Inflammatory macrophage treated with lipopolysaccharide for 1 hour (primary cell): ENCODE data around the gene ADAMTS7.
"Not testable (repeated sequence)": the region's sequence is repeated elsewhere in the genome, so short reads cannot be mapped to it uniquely, and the experiment has no call there.

Experiments
- DNase-seq, 2 donors: peaks; one replicate each; pipeline ENCODE4 v3.0.0-alpha.2; 2020 to 2022

The ADAMTS7 gene

DNA sequence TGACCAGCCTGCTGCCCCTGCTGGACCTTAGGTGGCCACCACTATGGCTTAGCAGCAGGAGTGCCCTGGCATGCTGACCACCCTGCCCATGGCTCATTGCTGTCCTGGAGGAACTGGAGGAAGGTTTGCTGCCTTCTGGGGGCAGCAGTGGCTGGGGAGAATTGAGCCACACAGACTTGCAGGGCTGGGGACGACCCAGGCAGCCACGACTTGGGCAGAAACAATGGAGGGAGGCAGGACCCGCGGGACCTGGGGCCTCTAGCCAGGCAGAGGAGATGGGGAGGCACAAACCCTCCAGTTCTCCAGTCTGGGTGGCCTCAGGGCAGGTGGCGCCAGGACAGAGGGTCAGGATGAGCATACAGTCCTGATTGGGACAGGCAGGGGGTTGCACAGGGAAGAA lies 32.8 kb downstream of the ADAMTS7 start:
- no peak for DNase-seq

DNA sequence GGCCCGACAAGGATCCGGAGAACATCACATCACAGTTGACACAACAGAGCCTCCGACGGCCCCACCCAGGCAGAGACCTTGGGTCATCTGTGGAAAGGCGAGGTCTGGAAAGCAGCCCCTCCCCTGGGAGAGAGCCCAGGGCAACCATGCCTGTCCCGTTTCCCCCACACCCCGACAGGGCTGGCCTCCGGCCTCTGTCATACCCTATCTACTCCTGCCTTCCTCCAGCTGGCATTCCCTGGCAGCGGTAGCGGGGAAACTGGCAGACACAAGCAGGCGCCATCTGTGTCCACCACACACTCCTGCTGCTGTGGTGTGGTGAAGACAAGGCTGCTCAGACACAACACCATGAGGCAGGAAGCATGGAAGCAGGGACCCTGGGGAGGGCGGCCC lies 33.3 kb downstream of the ADAMTS7 start:
- DNase-seq: not testable (repeated sequence)

DNA sequence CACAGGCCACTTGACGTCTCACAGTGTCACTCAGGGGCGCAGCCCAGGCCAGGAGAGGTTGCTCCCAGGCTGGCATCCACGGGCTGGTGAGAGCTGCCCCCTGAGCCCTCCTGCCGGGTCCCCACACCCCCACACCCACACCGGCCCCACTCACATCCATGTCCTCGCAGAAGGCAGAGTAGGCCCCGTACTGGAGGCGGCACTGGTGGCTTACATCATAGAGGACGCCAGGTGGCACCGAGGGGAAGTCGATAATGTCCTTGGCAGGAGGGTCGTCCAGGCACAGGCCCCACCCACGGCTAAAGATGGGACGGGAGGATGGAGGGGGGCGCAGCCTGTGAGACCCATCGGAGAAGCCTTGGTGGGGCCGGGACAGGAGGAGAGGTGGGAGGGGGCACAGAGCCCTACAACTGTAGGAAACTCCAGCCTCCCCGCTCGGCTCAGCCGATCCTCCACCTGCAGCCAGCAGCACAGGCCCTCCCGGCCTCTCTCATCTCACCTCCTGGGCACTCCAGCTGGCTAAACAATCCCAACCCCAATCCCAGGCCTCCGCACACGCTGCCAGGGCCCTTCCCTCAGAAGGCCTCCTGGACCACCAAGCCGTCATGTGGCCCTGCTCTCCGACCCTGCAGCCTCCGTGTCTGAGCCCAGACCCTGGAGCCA lies 33.8 kb downstream of the ADAMTS7 start:
- not testable (repeated sequence) for DNase-seq

DNA sequence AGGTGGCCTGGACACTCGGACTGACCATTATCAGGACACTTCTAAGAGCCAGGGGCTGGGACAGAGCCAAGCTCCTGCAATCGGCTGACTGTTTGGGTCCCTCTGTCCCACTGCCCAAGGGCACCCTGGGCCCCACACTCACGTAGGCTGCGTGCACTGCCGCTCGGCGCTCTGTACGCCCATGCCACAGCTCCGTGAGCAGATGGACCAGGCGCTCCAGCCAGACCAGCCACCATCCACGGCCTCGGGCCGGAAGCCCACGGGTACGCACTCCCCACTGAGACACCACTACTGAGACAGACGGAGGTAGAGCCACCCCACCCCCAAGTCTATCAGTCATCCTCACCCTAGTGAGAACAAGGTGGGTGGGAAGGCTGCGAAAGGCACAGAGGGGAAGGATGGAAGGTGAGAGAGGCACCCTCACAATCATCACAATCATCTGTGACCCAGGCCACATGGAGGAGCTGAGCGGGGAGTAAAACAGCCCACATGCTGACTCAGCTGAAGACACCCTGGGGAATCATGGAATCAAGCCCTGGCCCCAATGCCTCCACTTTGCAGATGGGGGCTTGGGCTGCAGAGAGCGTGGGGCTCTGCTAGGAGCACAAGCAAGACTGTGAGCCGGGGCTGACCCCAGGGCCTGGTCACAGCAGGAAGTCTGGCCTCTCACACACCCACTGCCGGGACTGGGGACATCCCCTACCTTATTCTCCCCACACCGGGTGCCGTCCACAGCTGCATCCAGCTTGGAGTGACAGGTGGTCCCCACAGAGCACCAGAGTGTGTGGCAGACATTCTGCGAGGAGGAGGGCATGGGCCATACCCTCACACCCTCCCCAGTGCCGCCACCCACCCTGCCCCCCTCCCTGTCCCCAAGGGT lies 35.0 kb downstream of the ADAMTS7 start:
- DNase-seq: not testable (repeated sequence)

DNA sequence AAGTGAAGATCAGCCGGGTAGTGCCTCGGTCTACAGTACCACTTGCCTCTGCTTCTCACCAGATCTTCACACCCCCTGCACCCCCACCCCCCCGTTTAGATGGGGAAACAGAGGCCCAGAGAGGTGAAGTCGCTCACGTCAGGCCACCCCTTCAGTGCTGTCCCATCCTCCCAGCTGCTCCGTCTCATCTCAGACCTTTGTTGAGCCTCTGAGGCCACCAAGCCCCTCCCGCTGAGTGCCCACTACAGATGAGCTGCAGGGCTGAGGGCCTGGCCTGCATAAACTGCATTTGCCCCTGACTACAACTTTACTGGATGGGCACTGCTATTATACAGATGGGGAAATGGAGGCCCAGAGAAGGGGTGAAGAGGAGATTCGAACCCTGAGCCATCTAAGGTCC lies 35.8 kb downstream of the ADAMTS7 start:
- no peak for DNase-seq

DNA sequence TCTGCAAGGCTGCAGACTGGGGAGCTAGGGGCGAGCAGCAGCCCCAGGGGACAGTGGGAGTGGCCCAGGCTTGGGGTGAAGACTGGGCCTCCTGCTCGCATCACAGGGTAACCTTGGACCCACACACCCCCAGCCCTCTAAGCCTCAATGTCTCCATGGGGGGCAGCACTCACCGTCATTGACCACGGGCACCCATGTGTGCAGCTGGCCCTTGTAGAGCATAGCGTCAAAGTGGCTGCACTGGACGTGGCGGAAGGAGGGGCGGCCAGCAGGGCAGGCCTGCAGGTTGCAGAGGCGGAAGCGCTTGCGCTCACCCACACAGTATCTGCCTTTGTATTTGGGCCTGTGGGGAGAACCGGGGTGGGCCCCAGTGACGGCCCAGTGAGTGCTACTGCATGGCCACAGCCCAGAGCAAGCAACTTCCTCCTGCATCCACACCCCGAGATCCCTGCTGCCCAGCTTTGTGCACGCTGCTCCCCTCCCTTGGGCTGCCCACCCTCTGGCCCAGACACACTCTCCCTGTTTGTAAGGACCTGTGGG lies 36.7 kb downstream of the ADAMTS7 start:
- not testable (repeated sequence) for DNase-seq

DNA sequence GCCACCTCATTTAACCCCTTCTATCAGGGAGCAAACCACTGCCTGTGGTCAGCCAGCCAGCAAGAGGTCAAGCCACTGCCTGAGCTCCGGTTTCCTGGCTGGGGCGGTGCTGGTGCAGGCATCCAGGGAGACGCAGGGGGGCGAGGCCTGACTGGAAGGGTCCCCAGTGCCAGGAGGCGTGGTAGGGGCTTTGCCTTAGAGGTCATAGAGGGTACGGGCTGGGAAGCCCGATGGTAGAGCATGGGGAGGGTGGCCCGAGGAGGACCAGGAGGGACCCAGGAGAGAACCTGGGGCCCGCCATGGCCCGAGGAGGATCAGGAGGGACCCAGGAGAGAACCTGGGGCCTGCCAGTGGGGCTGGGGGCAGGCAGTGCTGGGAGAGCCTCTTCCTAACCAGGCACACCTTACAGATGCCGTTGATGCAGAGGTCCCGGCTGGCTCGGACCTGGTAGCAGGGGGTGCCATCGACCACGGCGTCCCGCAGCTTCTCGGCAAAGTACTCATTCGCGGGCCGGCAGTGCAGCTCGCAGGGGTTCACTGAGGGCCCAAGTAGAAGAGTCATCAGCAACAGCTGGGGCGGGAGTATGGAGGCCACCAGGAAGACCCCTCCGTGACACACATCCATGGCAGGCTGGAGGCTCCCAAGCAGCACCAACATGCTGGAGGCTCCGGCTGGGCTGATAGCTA lies 37.4 kb downstream of the ADAMTS7 start:
- not testable (repeated sequence) for DNase-seq

DNA sequence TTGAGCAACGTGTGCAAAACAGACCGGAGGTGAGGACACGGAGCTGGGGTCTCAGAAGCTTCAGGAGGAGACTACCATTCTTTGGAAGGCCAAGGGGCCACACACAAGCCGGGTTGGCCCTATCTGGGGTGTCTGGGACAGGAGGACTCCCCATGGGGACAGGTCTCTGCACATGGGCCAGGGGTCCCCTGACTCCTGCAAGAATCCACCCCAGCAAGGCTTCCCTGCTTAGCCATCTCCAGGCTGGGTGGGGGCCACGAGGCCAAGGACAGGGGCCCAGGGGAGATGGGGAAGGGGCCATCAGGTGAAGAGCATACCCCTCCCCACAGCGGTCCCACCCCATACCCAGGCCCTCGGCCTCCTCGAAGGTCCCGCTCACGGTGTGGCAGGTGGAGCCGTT lies 38.5 kb downstream of the ADAMTS7 start:
- DNase-seq: no peak

DNA sequence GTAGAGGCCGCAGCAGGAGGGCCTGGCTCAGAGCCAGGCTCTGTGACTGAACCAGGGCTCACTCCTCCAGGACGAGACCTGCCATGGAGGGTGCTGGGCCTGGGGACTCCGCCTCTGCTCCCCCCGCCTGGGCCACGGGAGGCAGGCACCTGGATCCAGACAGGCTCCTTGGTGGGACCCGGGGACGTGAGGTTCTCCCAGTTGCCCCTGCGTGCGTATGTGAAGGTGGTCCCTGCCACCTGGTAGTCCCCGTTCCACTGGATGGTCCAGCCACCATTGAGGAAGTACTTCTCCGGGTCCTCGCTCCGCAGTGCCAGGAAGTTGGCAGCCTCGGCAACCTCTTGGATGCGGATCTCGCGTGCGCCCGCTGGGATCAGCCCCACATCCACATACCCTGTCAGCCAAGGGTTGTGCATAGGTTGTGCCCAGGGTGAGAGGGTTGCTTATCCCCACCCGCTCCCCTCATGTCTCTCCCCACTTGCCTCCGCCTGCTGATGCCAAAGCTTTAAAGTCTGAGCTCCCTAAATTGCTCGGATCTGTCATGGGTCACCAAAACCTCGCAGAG lies 39.7 kb downstream of the ADAMTS7 start:
- DNase-seq: not testable (repeated sequence)

DNA sequence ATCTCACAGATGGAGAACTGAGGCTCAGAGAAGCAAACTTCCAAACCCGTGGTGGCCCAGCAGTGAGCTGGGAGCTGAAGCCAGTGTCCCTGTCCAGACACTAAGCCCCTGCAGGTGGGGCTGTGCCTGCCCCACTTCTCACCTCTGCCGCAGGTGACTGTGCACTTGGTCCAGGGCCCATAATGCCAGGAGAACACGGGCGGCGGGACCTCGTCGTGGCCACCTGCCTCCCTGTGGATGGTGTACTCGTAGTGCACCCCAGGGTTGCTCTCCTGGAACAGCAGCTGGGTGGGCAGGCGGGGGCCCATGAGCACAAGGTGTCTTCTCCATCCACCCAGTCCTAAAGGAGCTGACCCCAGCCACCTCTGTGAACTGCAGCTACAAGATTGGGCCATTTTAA lies 40.2 kb downstream of the ADAMTS7 start:
- DNase-seq: not testable (repeated sequence)

DNA sequence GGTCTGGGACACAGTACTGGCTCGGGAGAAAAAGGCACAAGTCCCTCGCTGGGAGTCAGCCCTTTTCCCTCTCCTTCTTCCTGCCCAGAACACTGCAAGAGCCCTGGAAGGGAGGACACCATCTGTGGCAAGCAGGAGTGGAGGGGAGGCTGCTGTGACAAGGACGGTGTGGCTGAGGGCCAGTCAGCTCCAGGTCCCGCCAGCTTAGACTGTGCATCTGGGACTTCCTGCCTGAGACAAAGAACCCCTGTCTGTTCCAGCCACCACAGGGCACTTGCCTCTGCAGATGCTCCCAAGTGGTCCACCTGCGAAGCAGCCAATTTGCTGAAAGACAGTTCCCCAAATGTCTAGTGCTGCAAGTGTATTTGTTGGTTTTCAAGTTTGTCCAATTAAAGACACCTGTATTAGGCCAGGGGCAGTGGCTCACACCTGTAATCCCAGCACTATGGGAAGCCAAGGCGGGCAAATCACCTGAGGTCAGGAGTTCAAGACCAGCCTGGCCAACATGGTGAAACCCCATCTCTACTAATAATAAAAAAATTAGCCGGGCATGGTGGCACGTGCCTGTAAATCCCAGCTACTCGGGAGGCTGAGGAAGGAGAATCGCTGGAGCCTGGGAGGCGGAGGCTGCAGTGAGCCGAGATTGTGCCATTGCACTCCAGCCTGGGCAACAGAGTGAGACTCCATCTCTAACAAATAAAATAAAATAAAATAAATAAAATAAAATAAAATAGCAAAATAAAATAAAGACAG lies 41.6 kb downstream of the ADAMTS7 start:
- not testable (repeated sequence) for DNase-seq

DNA sequence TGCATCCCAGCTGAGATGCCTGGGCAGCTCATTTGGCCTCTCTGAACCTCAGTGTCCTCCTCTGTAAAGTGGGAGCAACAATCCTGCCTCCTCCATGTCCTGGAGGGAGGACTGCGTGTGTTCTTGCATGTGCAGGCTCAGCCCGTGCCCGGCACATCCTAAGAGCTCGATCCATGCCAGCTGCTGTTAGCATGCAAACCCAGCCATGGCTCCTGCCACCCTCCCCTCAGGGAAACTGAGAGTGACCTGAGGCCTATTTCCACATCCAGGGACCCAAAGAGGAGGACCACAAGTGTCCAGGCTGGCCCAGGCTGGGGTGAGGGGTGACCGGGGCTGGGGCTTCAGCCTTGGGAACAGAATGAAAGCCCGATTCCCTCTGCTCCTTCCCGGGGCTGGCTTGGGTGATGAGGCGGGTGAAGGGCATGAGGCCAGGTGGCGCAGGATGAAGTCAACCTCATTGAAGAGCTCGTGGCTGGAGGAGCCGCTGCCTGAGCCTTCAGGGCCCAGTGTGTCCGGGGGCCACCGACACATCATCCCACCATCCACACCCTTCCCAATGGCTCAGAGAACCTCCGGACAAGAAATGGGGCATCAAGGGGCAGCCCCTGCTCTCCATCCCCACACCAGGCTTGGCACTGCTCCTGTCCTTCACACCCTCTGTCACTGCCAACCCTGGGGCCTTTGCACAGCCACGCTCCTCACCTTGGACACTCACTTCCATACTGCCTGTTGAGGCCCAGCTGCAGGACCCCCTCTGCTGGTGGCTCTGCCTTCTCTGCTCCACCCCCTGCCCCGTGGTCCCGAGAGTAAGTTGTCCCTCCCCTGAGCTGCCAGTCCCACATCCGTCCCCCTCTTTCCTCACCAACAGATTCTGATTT lies 42.5 kb downstream of the ADAMTS7 start:
- no peak for DNase-seq

DNA sequence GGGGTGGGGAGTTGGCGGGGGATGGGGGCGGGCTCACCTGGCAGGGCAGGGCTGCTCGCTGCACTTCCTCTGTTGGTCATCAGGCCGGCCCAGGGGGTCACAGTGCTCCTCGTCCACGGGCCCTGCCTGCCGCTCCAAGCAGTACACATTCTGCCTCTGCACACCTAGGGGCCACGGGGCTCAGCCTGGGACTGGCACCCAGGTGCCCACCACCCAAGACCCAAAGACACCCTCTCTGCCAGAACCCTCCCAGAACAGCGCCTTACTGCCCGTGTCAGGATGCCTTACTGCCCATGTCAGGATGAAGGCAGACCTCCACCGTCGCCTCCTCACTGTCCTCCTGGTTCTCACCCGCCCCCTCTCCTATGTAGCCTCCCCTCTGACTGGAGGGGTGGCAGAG lies 43.2 kb downstream of the ADAMTS7 start:
- DNase-seq: no peak

DNA sequence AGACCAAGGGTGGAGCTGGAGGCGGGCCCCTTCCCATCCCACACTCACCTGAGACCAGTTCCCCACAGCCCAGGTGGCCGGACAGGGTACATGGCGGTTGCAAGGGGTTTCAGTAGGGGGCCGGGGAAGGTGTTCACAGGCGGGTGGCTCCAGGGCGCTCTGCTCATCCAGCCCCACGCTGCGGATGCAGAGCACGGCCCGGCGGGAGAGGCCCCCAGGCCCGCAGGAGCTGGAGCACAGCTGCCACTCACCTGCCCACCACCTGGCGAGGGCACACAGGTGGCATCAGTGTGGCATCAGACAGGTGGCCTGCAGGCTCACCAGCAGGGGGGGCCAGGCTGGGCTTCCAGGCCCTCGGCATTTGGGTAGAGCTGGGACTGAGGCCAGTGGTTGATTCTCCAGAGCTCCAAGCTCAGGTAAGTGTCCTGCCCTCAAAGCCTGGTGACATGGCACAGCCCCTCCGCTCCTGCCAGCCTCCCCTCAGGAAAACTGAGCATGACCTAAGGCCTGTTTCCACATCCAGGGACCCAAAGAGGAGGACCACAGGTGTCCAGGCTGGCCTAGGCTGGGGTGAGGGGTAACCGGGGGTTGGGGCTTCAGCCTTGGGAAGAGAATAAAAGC lies 43.8 kb downstream of the ADAMTS7 start:
- DNase-seq: no peak

DNA sequence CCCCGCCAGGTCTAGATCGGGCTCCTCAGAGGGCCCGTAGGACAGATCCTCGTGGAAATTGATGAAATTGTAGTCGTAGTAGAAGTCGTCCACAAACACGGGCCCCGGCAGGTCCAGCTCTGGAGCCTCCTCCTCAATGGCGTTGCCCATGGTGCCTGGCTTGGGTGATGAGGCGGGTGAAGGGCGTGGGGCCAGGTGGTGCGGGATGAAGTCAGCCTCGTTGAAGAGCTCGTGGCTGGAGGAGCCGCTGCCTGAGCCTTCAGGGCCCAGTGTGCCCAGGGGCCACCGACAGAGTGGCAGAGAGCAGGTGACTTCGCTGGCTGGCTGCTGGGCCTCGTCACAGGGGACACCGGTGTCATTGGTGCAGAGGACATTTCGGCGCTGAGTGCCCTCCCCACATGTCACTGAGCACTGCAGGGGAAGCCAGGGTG lies 44.6 kb downstream of the ADAMTS7 start:
- DNase-seq: not testable (repeated sequence)

DNA sequence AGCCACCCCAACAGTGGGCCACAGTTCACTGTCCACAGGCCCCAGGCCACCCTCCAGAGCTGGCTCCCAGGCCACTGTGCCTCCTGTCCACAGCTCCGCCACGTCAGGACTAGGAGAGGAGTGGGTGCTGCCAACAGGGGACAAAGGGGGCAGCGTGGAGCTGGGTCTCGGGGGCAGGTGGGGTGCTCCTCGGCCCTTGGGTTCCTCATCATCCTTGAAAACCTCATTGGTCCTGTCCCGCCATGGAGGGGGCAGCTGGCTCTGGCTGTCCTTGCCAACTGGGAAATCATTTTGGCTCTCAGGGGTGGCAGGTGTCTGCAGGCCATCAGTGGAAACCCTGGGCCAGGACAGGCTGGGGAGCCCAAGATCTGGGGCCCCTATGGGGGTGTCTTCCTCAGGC lies 45.2 kb downstream of the ADAMTS7 start:
- DNase-seq: no peak

DNA sequence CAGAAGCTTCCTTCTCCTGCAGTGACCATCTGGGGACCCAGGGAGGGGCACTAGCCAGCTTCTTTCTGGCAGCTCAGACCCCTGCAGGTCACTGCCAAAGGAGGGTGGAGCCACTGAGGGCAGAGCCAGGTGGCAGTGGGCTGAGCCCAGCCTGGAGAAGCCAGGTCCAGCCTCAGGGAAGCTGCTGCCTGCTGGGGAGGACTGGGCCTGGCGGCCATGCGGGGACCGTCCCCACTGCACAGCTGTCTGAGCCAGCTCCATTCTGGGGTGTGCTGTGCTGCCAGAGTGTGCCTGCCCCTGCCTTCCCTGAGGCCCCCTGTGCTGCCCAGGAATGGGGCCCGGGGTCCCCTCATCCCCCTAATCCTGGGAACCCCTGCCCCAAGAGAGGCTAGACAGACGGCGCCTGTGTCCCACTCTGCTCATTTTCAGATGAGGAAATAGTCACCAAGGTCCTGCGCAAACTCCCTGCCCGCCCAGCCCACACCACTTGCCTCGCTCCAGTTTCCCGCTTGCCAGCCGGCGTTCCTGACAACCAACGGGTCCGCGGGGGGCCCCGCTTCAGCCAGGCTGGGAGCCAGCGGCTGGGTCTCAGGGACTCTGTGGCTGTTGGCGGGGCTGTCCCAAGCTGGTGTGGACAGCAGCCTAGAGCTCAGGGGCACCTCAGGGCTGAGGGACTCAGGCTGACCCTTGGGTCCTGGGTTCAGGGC lies 46.0 kb downstream of the ADAMTS7 start:
- not testable (repeated sequence) for DNase-seq

DNA sequence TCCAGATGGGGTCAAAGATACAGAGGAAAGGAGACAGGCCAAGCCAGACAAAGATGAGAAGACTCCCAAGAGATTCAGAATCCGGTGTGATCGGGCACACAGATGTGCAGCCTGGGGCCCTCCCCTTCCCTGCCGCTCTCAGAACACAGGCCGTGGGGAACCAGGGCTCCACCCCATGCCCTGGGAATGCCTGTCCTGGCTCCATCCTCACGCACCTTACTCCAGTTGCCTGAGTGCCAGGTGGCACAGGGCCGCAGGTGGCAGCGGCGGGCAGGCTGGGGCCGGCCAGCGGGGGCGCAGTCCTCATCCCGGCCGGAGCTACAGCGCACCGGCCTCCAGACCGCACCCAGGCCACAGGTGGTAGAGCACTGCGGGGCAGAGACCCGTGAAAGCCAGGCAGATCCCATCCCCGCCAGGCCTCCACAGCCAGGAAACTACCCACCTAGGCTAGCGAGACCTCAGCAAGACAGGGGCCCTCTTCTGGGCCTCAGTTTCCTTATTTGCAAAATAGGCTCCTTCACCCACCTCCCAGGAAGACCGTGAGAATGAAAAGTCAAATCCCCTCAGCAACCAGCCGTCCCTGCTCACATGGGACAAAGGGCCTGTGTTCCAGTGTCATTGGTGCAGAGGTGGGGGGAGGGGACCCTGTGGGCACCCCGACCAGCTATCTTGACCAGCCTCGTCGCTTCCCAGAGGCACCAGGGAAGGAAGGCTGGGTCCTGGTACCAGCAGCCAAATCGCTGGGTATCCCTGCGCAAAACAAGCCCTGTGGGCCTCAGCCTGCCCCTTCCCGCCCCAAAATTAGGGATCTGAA lies 46.7 kb downstream of the ADAMTS7 start:
- DNase-seq: not testable (repeated sequence)

DNA sequence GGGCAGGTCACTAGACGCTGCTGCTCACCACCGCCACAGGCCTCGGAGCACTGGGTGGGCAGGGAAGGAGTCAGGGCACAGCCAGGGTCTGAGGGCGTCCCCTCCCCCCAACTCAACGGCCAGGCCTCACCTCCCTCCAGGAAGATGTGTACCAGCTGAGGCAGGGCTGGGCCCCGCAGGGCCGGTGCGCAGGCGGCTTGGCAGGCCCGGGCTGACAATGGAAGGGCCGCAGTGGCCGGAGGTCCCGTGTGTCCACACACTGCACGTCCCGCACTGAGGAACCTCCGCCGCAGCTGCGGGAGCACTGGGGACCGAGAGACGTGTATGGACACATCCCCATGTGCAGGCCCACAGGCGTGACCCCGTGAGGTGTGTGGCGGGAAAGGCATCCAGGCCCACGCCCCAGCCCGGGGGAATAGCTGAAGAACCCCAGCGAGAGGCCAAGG lies 47.4 kb downstream of the ADAMTS7 start:
- DNase-seq: no peak
